Measurements from ENCODE around the gene COX5B.
"Not testable (repeated sequence)": the region's sequence is repeated elsewhere in the genome, so short reads cannot be mapped to it uniquely, and the experiment has no call there.

COX5B gene

GRCh38 chr2:97673915-97674283, 28.0 kb downstream of the COX5B start:
- DNase-seq (ENCODE audit: insufficient read length, low spot score) (no peak), FAIRE-seq (no peak)
- TF ChIP-seq POLR2A (IDR thresholded peaks at IDR 0.05; ENCODE audit: low read depth, low read length): no peak

GRCh38 chr2:97675430-97676113, 29.7 kb downstream of the COX5B start:
- DNase-seq (ENCODE audit: insufficient read length, low spot score) (no peak), FAIRE-seq (no peak)
- TF ChIP-seq POLR2A (IDR thresholded peaks at IDR 0.05; ENCODE audit: low read depth, low read length): no peak

GRCh38 chr2:97676620-97677019, 30.8 kb downstream of the COX5B start:
- no peak for DNase-seq (ENCODE audit: insufficient read length, low spot score)
- no peak for FAIRE-seq
- no peak for TF ChIP-seq POLR2A (IDR thresholded peaks at IDR 0.05; ENCODE audit: low read depth, low read length)

- DNase-seq (ENCODE audit: insufficient read length, low spot score): no peak
- no peak for FAIRE-seq
- TF ChIP-seq POLR2A (IDR thresholded peaks at IDR 0.05; ENCODE audit: low read depth, low read length): no peak
Measured at GRCh38 chr2:97677480-97677879, 31.6 kb downstream of the COX5B start.

- DNase-seq (ENCODE audit: insufficient read length, low spot score) (no peak), FAIRE-seq (no peak)
- TF ChIP-seq POLR2A (IDR thresholded peaks at IDR 0.05; ENCODE audit: low read depth, low read length): no peak
Measured at GRCh38 chr2:97678298-97678697, 32.4 kb downstream of the COX5B start.

- not testable (repeated sequence) for FAIRE-seq; DNase-seq (ENCODE audit: insufficient read length, low spot score)
Measured at GRCh38 chr2:97687235-97687634, 41.4 kb downstream of the COX5B start.

GRCh38 chr2:97688062-97688827, 42.4 kb downstream of the COX5B start:
- no peak for FAIRE-seq
- no peak for DNase-seq (ENCODE audit: insufficient read length, low spot score)
- no peak for TF ChIP-seq POLR2A (IDR thresholded peaks at IDR 0.05; ENCODE audit: low read depth, low read length)

GRCh38 chr2:97691166-97691565, 45.3 kb downstream of the COX5B start:
- no peak for FAIRE-seq
- TF ChIP-seq POLR2A (IDR thresholded peaks at IDR 0.05; ENCODE audit: low read depth, low read length): no peak
- DNase-seq (ENCODE audit: insufficient read length, low spot score): no peak

- no peak for TF ChIP-seq POLR2A (IDR thresholded peaks at IDR 0.05; ENCODE audit: low read depth, low read length)
- no peak for DNase-seq (ENCODE audit: insufficient read length, low spot score)
- no peak for FAIRE-seq
Measured at GRCh38 chr2:97693476-97693875, 47.6 kb downstream of the COX5B start.

- FAIRE-seq (no peak), DNase-seq (ENCODE audit: insufficient read length, low spot score) (no peak)
- no peak for TF ChIP-seq POLR2A (IDR thresholded peaks at IDR 0.05; ENCODE audit: low read depth, low read length)
Measured at GRCh38 chr2:97695744-97696143, 49.9 kb downstream of the COX5B start.

- DNase-seq (ENCODE audit: insufficient read length, low spot score) (peak; percentile 65), FAIRE-seq (peak; percentile 86)
- TF ChIP-seq POLR2A (IDR thresholded peaks at IDR 0.05; ENCODE audit: low read depth, low read length): no peak
Measured at GRCh38 chr2:97697252-97698235, 51.7 kb downstream of the COX5B start.

Measured in H54 (cell line).